GM12865 (cell line): ENCODE data around the gene SEMA5B.

ENCODE experiments used
- DNase-seq: peaks from one replicate; pipeline ENCODE4 v3.0.0; 2010; ENCODE audit warnings: low read depth
- H3K4me3 ChIP-seq: 2 replicates; pipeline ENCODE4 v1.5.1; 2011; ENCODE audit warnings: mild to moderate bottlenecking, low read depth, low read length, control low read depth
- CTCF ChIP-seq: IDR thresholded peaks from 2 replicates; pipeline ENCODE4 v1.5.1; 2011; ENCODE audit warnings: low read length, control low read depth, low read depth, inconsistent platforms; ENCODE audit not compliant: insufficient read depth; ENCODE audit errors: missing control alignments

Gene SEMA5B

GRCh38 chr3:122886251-122886650 is 141.3 kb downstream of the SEMA5B start:
- no peak overlapping the region for H3K4me3 ChIP-seq
- no peak for DNase-seq
- TF ChIP-seq CTCF: no peak

GRCh38 chr3:122882361-122882947 is 145.1 kb downstream of the SEMA5B start:
- no peak overlapping the region for H3K4me3 ChIP-seq
- TF ChIP-seq CTCF: no peak

GRCh38 chr3:122880624-122881023 is 146.9 kb downstream of the SEMA5B start:
- no peak for TF ChIP-seq CTCF
- no peak for DNase-seq
- H3K4me3 ChIP-seq: no peak overlapping the region

More at GRCh38 chr3:122882361-122882947, 145.1 kb downstream of the SEMA5B start:
- no peak for DNase-seq

- H3K4me3 ChIP-seq: no peak overlapping the region
- no peak for DNase-seq
- no peak for TF ChIP-seq CTCF
These were observed 147.4 kb downstream of the SEMA5B start for GRCh38 chr3:122880173-122880572.

GRCh38 chr3:122875547-122876127 is 151.9 kb downstream of the SEMA5B start:
- no peak for TF ChIP-seq CTCF

GRCh38 chr3:122873741-122874515 is 153.6 kb downstream of the SEMA5B start:
- no peak overlapping the region for H3K4me3 ChIP-seq
- no peak for TF ChIP-seq CTCF
- DNase-seq: no peak

More at GRCh38 chr3:122875547-122876127, 151.9 kb downstream of the SEMA5B start:
- no peak overlapping the region for H3K4me3 ChIP-seq
- no peak for DNase-seq
